IMR-90 (cell line): ENCODE data around the gene TMTC2. TPM values are rescaled to one million over a fixed set of nuclear protein-coding genes. Genes with fewer than 3 reads are reported as not detected.

Experiments used
- ATAC-seq: fragments of 200-7000 bp; cut with Tn5 transposase; 2 replicates; pipeline ENCODE4 v1.9.1; 2020; ENCODE audit warnings: low read depth, mild to moderate bottlenecking, moderate library complexity
- BruUV-seq: library from RNA; stranded (reverse); fragments of 400-500 nt; replicated peaks from 2 replicates; lab custom pipeline; 2021; lab: Mats Ljungman, UMichigan
- CTCF ChIA-PET: fragments of 300-600 bp; formaldehyde crosslinking; extraction: SDS; loops from one replicate; lab custom pipeline; 2021; ENCODE audit warnings: antibody characterized with exemption; lab: Yijun Ruan, JAX
- POLR2A ChIA-PET: fragments of 300-600 bp; sonication (Branson Sonifier 250); formaldehyde crosslinking; loops from one replicate; lab custom pipeline; 2022; ENCODE audit warnings: antibody characterized with exemption; ENCODE audit not compliant: unreplicated experiment; lab: Charles Lee
- DNase-seq: peaks from one replicate; pipeline ENCODE4 v3.0.0; 2013
- H2AFZ ChIP-seq: replicated peaks from 2 replicates; pipeline ENCODE3; 2013; ENCODE audit warnings: low read length, mild to moderate bottlenecking; ENCODE audit not compliant: poor library complexity
- H2AK5ac ChIP-seq: 2 replicates; pipeline ENCODE4 v1.6.1; 2013; ENCODE audit warnings: low read depth, low read length, inconsistent platforms
- H2AK9ac ChIP-seq: replicated peaks from 2 replicates; pipeline ENCODE3; 2013; ENCODE audit warnings: mild to moderate bottlenecking, low read depth, low read length, moderate library complexity; ENCODE audit not compliant: poor library complexity
- H2BK120ac ChIP-seq: 2 replicates; pipeline ENCODE4 v1.6.1; 2013; ENCODE audit warnings: low read depth, low read length, inconsistent platforms
- H2BK15ac ChIP-seq: 3 replicates; pipeline ENCODE4 v1.6.1; 2013; ENCODE audit warnings: low read depth, low read length, inconsistent platforms
- H2BK20ac ChIP-seq: 2 replicates; pipeline ENCODE4 v1.6.1; 2013; ENCODE audit warnings: low read depth, mild to moderate bottlenecking, inconsistent platforms, low read length, moderate library complexity
- H2BK5ac ChIP-seq: 2 replicates; pipeline ENCODE4 v1.6.1; 2013; ENCODE audit warnings: mild to moderate bottlenecking, low read depth, low read length, inconsistent platforms; ENCODE audit not compliant: poor library complexity, severe bottlenecking
- H3K14ac ChIP-seq: replicated peaks from 2 replicates; pipeline ENCODE4 v1.6.1; 2013; ENCODE audit warnings: low read depth, low read length, inconsistent platforms
- H3K18ac ChIP-seq: 2 replicates; pipeline ENCODE4 v1.6.1; 2013; ENCODE audit warnings: low read depth, low read length, control low read depth
- H3K23ac ChIP-seq: 2 replicates; pipeline ENCODE4 v1.6.1; 2013; ENCODE audit warnings: low read depth, low read length, inconsistent platforms
- H3K27ac ChIP-seq: 2 replicates; pipeline ENCODE4 v1.5.1; 2013; ENCODE audit warnings: mild to moderate bottlenecking, control low read depth, low read length; ENCODE audit not compliant: insufficient read depth
- H3K27me3 ChIP-seq: 2 replicates; pipeline ENCODE4 v1.6.1; 2013; ENCODE audit warnings: low read length; ENCODE audit not compliant: control insufficient read depth, insufficient read depth
- H3K36me3 ChIP-seq: 2 replicates; pipeline ENCODE4 v1.6.1; 2013; ENCODE audit warnings: low read length, mixed read lengths; ENCODE audit not compliant: control insufficient read depth, insufficient read depth
- H3K4ac ChIP-seq: 2 replicates; pipeline ENCODE4 v1.6.1; 2013; ENCODE audit warnings: low read depth, low read length, inconsistent platforms
- H3K4me1 ChIP-seq: 2 replicates; pipeline ENCODE4 v1.6.1; 2013; ENCODE audit warnings: low read length, mixed read lengths; ENCODE audit not compliant: control insufficient read depth, insufficient read depth
- H3K4me2 ChIP-seq: 2 replicates; pipeline ENCODE4 v1.6.1; 2013; ENCODE audit warnings: low read depth, mild to moderate bottlenecking, control low read depth, low read length, moderate library complexity
- H3K4me3 ChIP-seq: 2 replicates; pipeline ENCODE4 v1.5.1; 2013; ENCODE audit warnings: low read depth, mild to moderate bottlenecking, control low read depth, low read length, moderate library complexity; ENCODE audit not compliant: insufficient read depth
- H3K56ac ChIP-seq: 2 replicates; pipeline ENCODE4 v1.6.1; 2013; ENCODE audit warnings: low read length, inconsistent platforms; ENCODE audit not compliant: insufficient read depth; ENCODE audit errors: extremely low read depth
- H3K79me1 ChIP-seq, 2 experiments: 2 replicates each; pipeline ENCODE4 v1.6.1; 2013; ENCODE audit warnings: low read length in 2 of 2, inconsistent platforms in 1 of 2, low read depth in 1 of 2
- H3K9ac ChIP-seq: 2 replicates; pipeline ENCODE4 v1.6.1; 2013; ENCODE audit warnings: low read depth, low read length, control low read depth
- H3K9me1 ChIP-seq: 2 replicates; pipeline ENCODE4 v1.6.1; 2013; ENCODE audit warnings: low read length, inconsistent platforms; ENCODE audit not compliant: insufficient read depth
- H3K9me3 ChIP-seq: 2 replicates; pipeline ENCODE4 v1.6.1; 2013; ENCODE audit warnings: low read length; ENCODE audit not compliant: control insufficient read depth, insufficient read depth
- H4K20me1 ChIP-seq: 2 replicates; pipeline ENCODE4 v1.6.1; 2013; ENCODE audit warnings: low read length, inconsistent platforms; ENCODE audit not compliant: insufficient read depth
- H4K5ac ChIP-seq: 2 replicates; pipeline ENCODE4 v1.6.1; 2013; ENCODE audit warnings: mild to moderate bottlenecking, low read depth, low read length, control low read depth
- H4K8ac ChIP-seq, 2 experiments: 2 replicates each; pipeline ENCODE4 v1.6.1; 2013; ENCODE audit warnings: low read depth in 2 of 2, low read length in 2 of 2, control low read depth in 1 of 2, inconsistent platforms in 1 of 2
- H4K91ac ChIP-seq: 2 replicates; pipeline ENCODE4 v1.6.1; 2013; ENCODE audit warnings: low read depth, low read length, inconsistent platforms; ENCODE audit not compliant: insufficient read depth
- BHLHE40 ChIP-seq: fragments of 150-350 bp; IDR thresholded peaks from 2 replicates; pipeline ENCODE4 v1.6.1; 2016; ENCODE audit warnings: mild to moderate bottlenecking, low read depth, low read length
- CEBPB ChIP-seq: IDR thresholded peaks from 2 replicates; pipeline ENCODE4 v1.6.1; 2012; ENCODE audit warnings: low read depth, low read length, improper control_type of control experiment
- CHD1 ChIP-seq: IDR thresholded peaks from 2 replicates; pipeline ENCODE4 v1.6.1; 2012; ENCODE audit warnings: low read depth, low read length, improper control_type of control experiment
- FOS ChIP-seq: fragments of 150-350 bp; IDR thresholded peaks from 2 replicates; pipeline ENCODE4 v1.6.1; 2016; ENCODE audit warnings: low read depth, low read length
- MAZ ChIP-seq: IDR thresholded peaks from 2 replicates; pipeline ENCODE4 v1.6.1; 2012; ENCODE audit warnings: low read depth, mild to moderate bottlenecking, low read length, improper control_type of control experiment, moderate library complexity, borderline replicate concordance
- MXI1 ChIP-seq: IDR thresholded peaks from 2 replicates; pipeline ENCODE4 v1.6.1; 2012; ENCODE audit warnings: low read depth, mild to moderate bottlenecking, low read length, moderate library complexity, borderline replicate concordance
- NFE2L2 ChIP-seq: fragments of 150-350 bp; IDR thresholded peaks from 2 replicates; pipeline ENCODE4 v1.6.1; 2016; ENCODE audit warnings: low read depth, mild to moderate bottlenecking, low read length
- POLR2A ChIP-seq: IDR thresholded peaks from 2 replicates; pipeline ENCODE4 v1.6.1; 2012; ENCODE audit warnings: mild to moderate bottlenecking, low read depth, low read length
- RAD21 ChIP-seq: IDR thresholded peaks from 2 replicates; pipeline ENCODE4 v1.6.1; 2012; ENCODE audit warnings: low read length, improper control_type of control experiment
- RCOR1 ChIP-seq: IDR thresholded peaks from 2 replicates; pipeline ENCODE4 v1.6.1; 2012; ENCODE audit warnings: mild to moderate bottlenecking, low read length, improper control_type of control experiment; ENCODE audit not compliant: insufficient replicate concordance
- RFX5 ChIP-seq: IDR thresholded peaks from 2 replicates; pipeline ENCODE4 v1.8.0; 2012; ENCODE audit warnings: low read depth, mild to moderate bottlenecking, low read length, moderate library complexity
- SMC3 ChIP-seq: fragments of 150-350 bp; IDR thresholded peaks from 2 replicates; pipeline ENCODE4 v1.6.1; 2016; ENCODE audit warnings: low read depth, mild to moderate bottlenecking, antibody characterized with exemption, low read length, moderate library complexity
- WGBS, 2 experiments: methylation state at CpG; one replicate each; pipeline versions ENCODE4 v1.1.5 to v1.1.7; 2013; ENCODE audit warnings: missing lambda C conversion rate in 2 of 2; ENCODE audit not compliant: insufficient read length in 1 of 2; ENCODE audit errors: extremely low coverage in 2 of 2; 5-methylcytosine and 5-hydroxymethylcytosine counted together
- dilution Hi-C: fragments of 300-500 bp; cut with HindIII; formaldehyde crosslinking; loops from one replicate; pipeline ENCODE4 v1.14.3; 2018; ENCODE audit warnings: low sequenced_read_pairs; ENCODE audit not compliant: unreplicated experiment
- in situ Hi-C: fragments of 300-500 bp; cut with MboI; formaldehyde crosslinking; loops from 3 replicates; pipeline ENCODE4 v1.14.3; 2019; ENCODE audit warnings: low sequenced_read_pairs, inconsistent platforms, mixed read lengths
- intact Hi-C: fragments of 100-400 bp; cut with micrococcal nuclease; formaldehyde crosslinking; loops from 2 replicates; pipeline ENCODE4 v1.10.0; 2022
- polyA plus RNA-seq, 3 experiments: library from polyadenylated mRNA; depleted of rRNA; stranded (reverse); fragments of >200 nt; gene quantifications; 2 replicates each; pipeline ENCODE4 v1.2.3, GENCODE V29; 2012; ENCODE audit warnings: low replicate concordance in 1 of 3
- total RNA-seq: library from RNA; depleted of rRNA; stranded (reverse); fragments of >200 nt; gene quantifications from 2 replicates; pipeline ENCODE4 v1.2.3, GENCODE V29; 2012
- TF ChIP-seq, protein P1 (sequence below): fragments of 150-350 bp; IDR thresholded peaks from 2 replicates; pipeline ENCODE4 v1.6.1; 2016; ENCODE audit warnings: low read depth, mild to moderate bottlenecking, low read length, moderate library complexity, borderline replicate concordance
- TF ChIP-seq, protein P2 (sequence below): fragments of 150-350 bp; IDR thresholded peaks from 2 replicates; pipeline ENCODE4 v1.6.1; 2017; ENCODE audit warnings: mild to moderate bottlenecking, antibody characterized with exemption, low read length, low read depth
- TF ChIP-seq, protein P3 (sequence below): conservative IDR thresholded peaks from 2 replicates; pipeline ENCODE4 v1.5.1; 2012; ENCODE audit warnings: mild to moderate bottlenecking, low read depth, low read length, improper control_type of control experiment

Gene TMTC2
- total and polyA plus RNA-seq, 2 of the 4 experiments (the other 2 are of a cell fraction), result 0.56 to 1.4 TPM

DNA sequence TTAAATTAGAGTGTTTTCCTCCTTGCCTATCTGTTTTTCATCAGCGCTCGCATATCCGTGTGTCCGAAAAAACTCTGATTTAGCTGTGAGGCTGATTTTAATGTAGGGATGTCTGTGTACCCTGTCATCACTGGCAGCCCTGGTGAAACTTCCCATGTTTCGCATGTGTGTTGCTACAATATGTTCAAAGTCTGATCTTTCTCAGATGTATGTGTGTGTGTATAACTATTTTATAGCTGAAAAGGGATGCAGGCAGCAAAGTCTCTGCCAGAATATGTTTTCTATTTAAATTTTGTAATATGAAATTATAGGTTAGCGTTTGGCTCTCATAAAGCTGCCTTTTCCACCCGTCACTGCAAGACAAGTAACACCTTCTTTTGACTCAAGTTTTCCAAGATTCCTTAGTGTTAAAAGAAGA lies 154.8 kb downstream of the TMTC2 start:
- no CpG with 5 or more reads among the region's 7 CpGs for WGBS, 2 experiments
- H3K4me2 ChIP-seq, result no peak overlapping the region
- no peak overlapping the region for H3K9ac ChIP-seq
- no peak overlapping the region for H4K8ac ChIP-seq
- H3K9me1 ChIP-seq, result no peaks in the 10 kb centered on the region
- no peaks in the 10 kb centered on the region for H3K79me1 ChIP-seq
- no peaks in the 10 kb centered on the region for H3K4me1 ChIP-seq
- TF ChIP-seq POLR2A, result no peak
- no peak for TF ChIP-seq FOS
- no peak for TF ChIP-seq RAD21
- no peak for TF ChIP-seq NFE2L2
- TF ChIP-seq RFX5, result no peak
- no peak for TF ChIP-seq CEBPB
- TF ChIP-seq, protein P1, sequence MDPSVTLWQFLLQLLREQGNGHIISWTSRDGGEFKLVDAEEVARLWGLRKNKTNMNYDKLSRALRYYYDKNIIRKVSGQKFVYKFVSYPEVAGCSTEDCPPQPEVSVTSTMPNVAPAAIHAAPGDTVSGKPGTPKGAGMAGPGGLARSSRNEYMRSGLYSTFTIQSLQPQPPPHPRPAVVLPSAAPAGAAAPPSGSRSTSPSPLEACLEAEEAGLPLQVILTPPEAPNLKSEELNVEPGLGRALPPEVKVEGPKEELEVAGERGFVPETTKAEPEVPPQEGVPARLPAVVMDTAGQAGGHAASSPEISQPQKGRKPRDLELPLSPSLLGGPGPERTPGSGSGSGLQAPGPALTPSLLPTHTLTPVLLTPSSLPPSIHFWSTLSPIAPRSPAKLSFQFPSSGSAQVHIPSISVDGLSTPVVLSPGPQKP, result no peak
- TF ChIP-seq BHLHE40, result no peak
- TF ChIP-seq RCOR1, result no peak
- no peak for TF ChIP-seq MXI1
- TF ChIP-seq SMC3, result no peak
- TF ChIP-seq, protein P2, sequence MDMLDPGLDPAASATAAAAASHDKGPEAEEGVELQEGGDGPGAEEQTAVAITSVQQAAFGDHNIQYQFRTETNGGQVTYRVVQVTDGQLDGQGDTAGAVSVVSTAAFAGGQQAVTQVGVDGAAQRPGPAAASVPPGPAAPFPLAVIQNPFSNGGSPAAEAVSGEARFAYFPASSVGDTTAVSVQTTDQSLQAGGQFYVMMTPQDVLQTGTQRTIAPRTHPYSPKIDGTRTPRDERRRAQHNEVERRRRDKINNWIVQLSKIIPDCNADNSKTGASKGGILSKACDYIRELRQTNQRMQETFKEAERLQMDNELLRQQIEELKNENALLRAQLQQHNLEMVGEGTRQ, result no peak
- TF ChIP-seq, protein P3, sequence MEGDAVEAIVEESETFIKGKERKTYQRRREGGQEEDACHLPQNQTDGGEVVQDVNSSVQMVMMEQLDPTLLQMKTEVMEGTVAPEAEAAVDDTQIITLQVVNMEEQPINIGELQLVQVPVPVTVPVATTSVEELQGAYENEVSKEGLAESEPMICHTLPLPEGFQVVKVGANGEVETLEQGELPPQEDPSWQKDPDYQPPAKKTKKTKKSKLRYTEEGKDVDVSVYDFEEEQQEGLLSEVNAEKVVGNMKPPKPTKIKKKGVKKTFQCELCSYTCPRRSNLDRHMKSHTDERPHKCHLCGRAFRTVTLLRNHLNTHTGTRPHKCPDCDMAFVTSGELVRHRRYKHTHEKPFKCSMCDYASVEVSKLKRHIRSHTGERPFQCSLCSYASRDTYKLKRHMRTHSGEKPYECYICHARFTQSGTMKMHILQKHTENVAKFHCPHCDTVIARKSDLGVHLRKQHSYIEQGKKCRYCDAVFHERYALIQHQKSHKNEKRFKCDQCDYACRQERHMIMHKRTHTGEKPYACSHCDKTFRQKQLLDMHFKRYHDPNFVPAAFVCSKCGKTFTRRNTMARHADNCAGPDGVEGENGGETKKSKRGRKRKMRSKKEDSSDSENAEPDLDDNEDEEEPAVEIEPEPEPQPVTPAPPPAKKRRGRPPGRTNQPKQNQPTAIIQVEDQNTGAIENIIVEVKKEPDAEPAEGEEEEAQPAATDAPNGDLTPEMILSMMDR, result no peak
- TF ChIP-seq CHD1, result no peak
- no peak for TF ChIP-seq MAZ
- no peaks in the 10 kb centered on the region for H3K9me3 ChIP-seq
- H2BK20ac ChIP-seq, result no peak overlapping the region
- no peaks in the 10 kb centered on the region for H4K20me1 ChIP-seq
- H3K23ac ChIP-seq, result no peak overlapping the region
- no peak overlapping the region for H2BK5ac ChIP-seq
- H3K4ac ChIP-seq, result no peak overlapping the region
- no peak overlapping the region for H2BK120ac ChIP-seq
- H3K36me3 ChIP-seq, result no peaks in the 10 kb centered on the region
- H4K5ac ChIP-seq, result no peak overlapping the region
- intact Hi-C loops (no loop called here), in situ Hi-C loops (no loop called here), dilution Hi-C loops (no loop called here)
- H2BK15ac ChIP-seq, result no peak overlapping the region
- DNase-seq (no peak), ATAC-seq (no peak)
- no peak overlapping the region for H2AK9ac ChIP-seq
- CTCF ChIA-PET, result no interaction called here
- no peaks in the 10 kb centered on the region for H3K27me3 ChIP-seq
- no peak overlapping the region for H3K18ac ChIP-seq
- no TSS peak for BruUV-seq
- POLR2A ChIA-PET, result no interaction called here
- no peak overlapping the region for H3K14ac ChIP-seq
- no peak overlapping the region for H3K56ac ChIP-seq
- H2AK5ac ChIP-seq, result no peak overlapping the region
- H3K27ac ChIP-seq, result no peak overlapping the region
- H2AFZ ChIP-seq, result no peak overlapping the region
- H4K91ac ChIP-seq, result no peak overlapping the region
- H3K4me3 ChIP-seq, result no peak overlapping the region
